ENCODE results near the gene LTV1.

GRCh38 chr6:143901885-143902750, 59.0 kb downstream of the LTV1 start:
- TF ChIP-seq CTCF (IDR thresholded peaks at IDR 0.05; ENCODE audit: poor library complexity, severe bottlenecking): no peak
- no peak for TF ChIP-seq POLR2AphosphoS5 (IDR thresholded peaks at IDR 0.05)
- no peak for TF ChIP-seq REST (IDR thresholded peaks at IDR 0.05; ENCODE audit: borderline replicate concordance)
- TF ChIP-seq EP300 (conservative IDR thresholded peaks at IDR 0.05; ENCODE audit: poor library complexity, severe bottlenecking): no peak
- no peak for TF ChIP-seq RAD21 (conservative IDR thresholded peaks at IDR 0.05)
- no peak for TF ChIP-seq EZH2 (IDR thresholded peaks at IDR 0.05; ENCODE audit: borderline replicate concordance, insufficient read depth, low read length, poor library complexity, severe bottlenecking)
- TF ChIP-seq MXI1 (conservative IDR thresholded peaks at IDR 0.05; ENCODE audit: poor library complexity, severe bottlenecking): no peak

All from neural cell (in vitro differentiated cells).